Measurements from ENCODE around the gene TEX52.
A peak's percentile ranks its signal among the peaks of the same experiment; 100 is the strongest.

TEX52 gene

GRCh38 chr12:2886768-2887450 is 30.1 kb upstream of the TEX52 start:
- no peak overlapping the region for H3K4me3 ChIP-seq (ENCODE audit: low read depth, low read length)
- no peak for DNase-seq (ENCODE audit: low read depth)
- TF ChIP-seq CTCF (IDR thresholded peaks at IDR 0.05; ENCODE audit: low read depth, low read length) (no peak), POLR2A (IDR thresholded peaks at IDR 0.05; ENCODE audit: extremely low read depth, insufficient read length) (no peak), MYC (IDR thresholded peaks at IDR 0.05; ENCODE audit: low read depth, low read length) (no peak), MAX (IDR thresholded peaks at IDR 0.05; ENCODE audit: low read depth, low read length) (no peak)

DNA sequence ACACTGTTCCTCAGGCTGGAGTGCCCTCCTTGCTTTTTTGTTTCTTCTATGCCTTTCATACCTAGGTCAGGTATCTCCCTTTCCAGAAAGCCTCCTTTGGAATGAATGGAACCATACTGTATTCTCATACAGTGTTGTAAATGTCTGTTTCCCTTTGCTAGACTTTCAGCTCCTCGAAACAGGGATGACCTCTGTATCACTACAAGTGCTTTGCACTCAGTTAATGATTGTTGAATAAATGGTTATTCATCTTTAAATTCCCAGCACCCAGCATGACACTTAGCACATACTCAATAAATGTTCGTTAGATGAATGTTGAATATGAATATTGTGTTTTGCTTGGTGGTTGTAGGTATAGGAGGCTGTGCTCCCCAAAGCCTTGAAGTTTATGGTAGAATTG is 28.0 kb upstream of the TEX52 start:
- DNase-seq (ENCODE audit: low read depth), result no peak
- H3K4me3 ChIP-seq (ENCODE audit: low read depth, low read length), result no peak overlapping the region
- TF ChIP-seq MYC (IDR thresholded peaks at IDR 0.05; ENCODE audit: low read depth, low read length) (no peak), MAX (IDR thresholded peaks at IDR 0.05; ENCODE audit: low read depth, low read length) (no peak), POLR2A (IDR thresholded peaks at IDR 0.05; ENCODE audit: extremely low read depth, insufficient read length) (no peak), CTCF (IDR thresholded peaks at IDR 0.05; ENCODE audit: low read depth, low read length) (no peak)

- H3K4me3 ChIP-seq (ENCODE audit: low read depth, low read length), result no peak overlapping the region
- DNase-seq (ENCODE audit: low read depth), result no peak
- TF ChIP-seq POLR2A (IDR thresholded peaks at IDR 0.05; ENCODE audit: extremely low read depth, insufficient read length) (no peak), MAX (IDR thresholded peaks at IDR 0.05; ENCODE audit: low read depth, low read length) (no peak), CTCF (IDR thresholded peaks at IDR 0.05; ENCODE audit: low read depth, low read length) (no peak), MYC (IDR thresholded peaks at IDR 0.05; ENCODE audit: low read depth, low read length) (no peak)
These were observed 23.0 kb upstream of the TEX52 start for GRCh38 chr12:2879853-2880252.

- TF ChIP-seq POLR2A (IDR thresholded peaks at IDR 0.05; ENCODE audit: extremely low read depth, insufficient read length), result no peak
- no peak for TF ChIP-seq MAX (IDR thresholded peaks at IDR 0.05; ENCODE audit: low read depth, low read length)
- no peak for TF ChIP-seq CTCF (IDR thresholded peaks at IDR 0.05; ENCODE audit: low read depth, low read length)
- no peak for TF ChIP-seq MYC (IDR thresholded peaks at IDR 0.05; ENCODE audit: low read depth, low read length)
- peak overlapping the region; percentile 85 for H3K4me3 ChIP-seq (ENCODE audit: low read depth, low read length)
- DNase-seq (ENCODE audit: low read depth), result peak; percentile 84
These were observed 21.3 kb upstream of the TEX52 start for GRCh38 chr12:2877953-2878732.

GRCh38 chr12:2877047-2877952 is 20.5 kb upstream of the TEX52 start, which contains the start of the genes FOXM1 and RHNO1:
Gene FOXM1, minus strand, starts transcription at chr12:2877174. Its CDS starts 2,696 bp downstream, at chr12:2874478.
Gene RHNO1, plus strand, starts transcription at chr12:2877223. Its CDS starts 8,144 bp downstream, at chr12:2885367.
- peak; percentile 91 for DNase-seq (ENCODE audit: low read depth)
- TF ChIP-seq MAX (IDR thresholded peaks at IDR 0.05; ENCODE audit: low read depth, low read length) (peak; percentile 88), MYC (IDR thresholded peaks at IDR 0.05; ENCODE audit: low read depth, low read length) (peak; percentile 64), CTCF (IDR thresholded peaks at IDR 0.05; ENCODE audit: low read depth, low read length) (no peak), POLR2A (IDR thresholded peaks at IDR 0.05; ENCODE audit: extremely low read depth, insufficient read length) (peak; percentile 70)
- peak within 1 kb of the TSS; percentile 88 for H3K4me3 ChIP-seq (ENCODE audit: low read depth, low read length)

Data from NB4 (cell line).